WTC11 (cell line): ENCODE data around the gene CTIF. TPM values are rescaled to one million over a fixed set of nuclear protein-coding genes. Genes with fewer than 3 reads are reported as not detected.

ENCODE experiments used
- ATAC-seq: fragments of 200-7000 bp; cut with Tn5 transposase; 2 replicates; pipeline ENCODE4 v1.10.0; 2021; ENCODE audit warnings: mild to moderate bottlenecking, moderate library complexity
- CTCF ChIA-PET: fragments of 300-600 bp; sonication (Branson Sonifier 250); formaldehyde crosslinking; loops from one replicate; lab custom pipeline; 2021; ENCODE audit warnings: antibody characterized with exemption; lab: Charles Lee
- POLR2A ChIA-PET: fragments of 350-600 bp; sonication (Branson Sonifier 250); formaldehyde crosslinking; loops from one replicate; lab custom pipeline; 2021; ENCODE audit warnings: antibody characterized with exemption; lab: Charles Lee
- DNase-seq: peaks from one replicate; pipeline ENCODE4 v3.0.0; 2021; ENCODE audit warnings: low spot score
- H3K27ac Mint-ChIP-seq: 2 replicates; pipeline ENCODE4 v1.8.0; 2021; ENCODE audit warnings: mixed read lengths
- H3K27me3 Mint-ChIP-seq: 2 replicates; pipeline ENCODE4 v1.8.0; 2021; ENCODE audit warnings: low read depth, mild to moderate bottlenecking, moderate library complexity, mixed read lengths
- H3K36me3 Mint-ChIP-seq: 2 replicates; pipeline ENCODE4 v1.8.0; 2021; ENCODE audit warnings: mixed read lengths
- H3K4me1 Mint-ChIP-seq: 2 replicates; pipeline ENCODE4 v1.8.0; 2022; ENCODE audit warnings: mixed read lengths
- H3K4me3 Mint-ChIP-seq: 2 replicates; pipeline ENCODE4 v1.8.0; 2021; ENCODE audit warnings: mild to moderate bottlenecking, moderate library complexity, mixed read lengths
- H3K9me3 Mint-ChIP-seq: 2 replicates; pipeline ENCODE4 v1.8.0; 2021; ENCODE audit warnings: mixed read lengths
- CREM ChIP-seq: sonication (generic); formaldehyde crosslinking; IDR thresholded peaks from 2 replicates; pipeline ENCODE4 v1.8.1; 2022; ENCODE audit warnings: mild to moderate bottlenecking, missing genetic modification reagents, moderate library complexity
- EMX1 ChIP-seq: fragments of 250-450 bp; sonication (Bioruptor Pico); IDR thresholded peaks from 2 replicates; pipeline ENCODE4 v1.8.0; 2021; ENCODE audit warnings: mild to moderate bottlenecking
- ETV6 ChIP-seq: sonication (generic); formaldehyde crosslinking; IDR thresholded peaks from 2 replicates; pipeline ENCODE4 v1.8.1; 2022; ENCODE audit warnings: mild to moderate bottlenecking, missing genetic modification reagents
- GRHL2 ChIP-seq: fragments of 250-450 bp; sonication (Bioruptor Pico); IDR thresholded peaks from 2 replicates; pipeline ENCODE4 v1.8.0; 2022; ENCODE audit warnings: mild to moderate bottlenecking, moderate library complexity; ENCODE audit not compliant: insufficient replicate concordance, severe bottlenecking
- GTF2I ChIP-seq: fragments of 250-450 bp; sonication (Bioruptor Pico); conservative IDR thresholded peaks from 2 replicates; pipeline ENCODE4 v1.4.0; 2021; ENCODE audit warnings: mild to moderate bottlenecking
- JAZF1 ChIP-seq: fragments of 250-450 bp; sonication (Bioruptor Pico); IDR thresholded peaks from 2 replicates; pipeline ENCODE4 v1.9.0; 2021; ENCODE audit warnings: moderate library complexity, mild to moderate bottlenecking, inconsistent platforms
- RELA ChIP-seq: sonication (generic); formaldehyde crosslinking; IDR thresholded peaks from 2 replicates; pipeline ENCODE4 v1.8.1; 2022; ENCODE audit warnings: missing genetic modification reagents, mild to moderate bottlenecking, borderline replicate concordance
- RORB ChIP-seq: fragments of 250-450 bp; sonication (Bioruptor Pico); IDR thresholded peaks from 2 replicates; pipeline ENCODE4 v1.9.0; 2021; ENCODE audit warnings: mild to moderate bottlenecking
- ZNF219 ChIP-seq: sonication (generic); formaldehyde crosslinking; IDR thresholded peaks from 2 replicates; pipeline ENCODE4 v1.8.0; 2023; ENCODE audit warnings: missing genetic modification reagents, mild to moderate bottlenecking, borderline replicate concordance
- ZNF423 ChIP-seq: fragments of 250-450 bp; sonication (Bioruptor Pico); IDR thresholded peaks from 2 replicates; pipeline ENCODE4 v2.1.2; 2022; ENCODE audit warnings: mild to moderate bottlenecking, moderate library complexity
- total RNA-seq: library from RNA; stranded (reverse); gene quantifications from 3 replicates; pipeline ENCODE4 v1.2.3, GENCODE V29; 2021
- TF ChIP-seq, protein P1 (sequence below): sonication (generic); formaldehyde crosslinking; IDR thresholded peaks from 2 replicates; pipeline ENCODE4 v1.8.0; 2022; ENCODE audit warnings: mild to moderate bottlenecking, missing genetic modification reagents
- TF ChIP-seq, protein P2 (sequence below): sonication (generic); formaldehyde crosslinking; IDR thresholded peaks from 2 replicates; pipeline ENCODE4 v1.8.1; 2022; ENCODE audit warnings: low read depth, mild to moderate bottlenecking, moderate library complexity, missing genetic modification reagents, borderline replicate concordance
- TF ChIP-seq, protein P3 (sequence below): sonication (generic); formaldehyde crosslinking; IDR thresholded peaks from 2 replicates; pipeline ENCODE4 v1.8.1; 2023; ENCODE audit warnings: mild to moderate bottlenecking, missing genetic modification reagents, moderate library complexity
- TF ChIP-seq, protein P4 (sequence below): sonication (generic); formaldehyde crosslinking; IDR thresholded peaks from 2 replicates; pipeline ENCODE4 v1.8.0; 2022; ENCODE audit warnings: mild to moderate bottlenecking, missing genetic modification reagents
- TF ChIP-seq, protein P5 (sequence below): fragments of 250-450 bp; sonication (Bioruptor Pico); IDR thresholded peaks from 2 replicates; pipeline ENCODE4 v1.9.0; 2021; ENCODE audit warnings: mild to moderate bottlenecking, borderline replicate concordance
- TF ChIP-seq, protein P6 (sequence below): sonication (generic); formaldehyde crosslinking; IDR thresholded peaks from 2 replicates; pipeline ENCODE4 v1.8.1; 2022; ENCODE audit warnings: low read depth, missing genetic modification reagents, borderline replicate concordance
- TF ChIP-seq, protein P7 (sequence below): sonication (generic); formaldehyde crosslinking; IDR thresholded peaks from 2 replicates; pipeline ENCODE4 v1.8.1; 2023; ENCODE audit warnings: mild to moderate bottlenecking, missing genetic modification reagents

Gene CTIF
- total RNA-seq, 1 experiment from 2014 or later = 28.5 TPM

DNA sequence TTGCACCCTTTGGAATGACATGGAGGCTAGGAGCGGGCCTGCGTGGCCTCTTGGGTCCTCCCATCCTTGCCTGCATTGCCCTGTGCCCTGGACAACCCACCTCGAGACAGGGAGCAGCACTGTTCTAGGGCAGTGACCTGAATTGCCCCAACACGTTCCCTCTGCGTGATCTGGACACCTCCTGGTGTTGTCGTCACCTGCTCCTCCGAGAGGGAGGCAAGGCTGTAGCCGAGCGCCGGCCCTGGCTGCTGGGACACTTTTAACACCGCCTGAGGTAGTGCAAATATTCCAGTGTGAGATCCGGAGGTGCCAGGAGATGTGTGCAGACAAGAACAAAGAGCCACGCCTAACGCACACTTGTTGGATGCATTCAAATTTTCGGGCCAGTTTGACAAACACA is 280.4 kb downstream of the CTIF start (continued):
- TF ChIP-seq, protein P1, sequence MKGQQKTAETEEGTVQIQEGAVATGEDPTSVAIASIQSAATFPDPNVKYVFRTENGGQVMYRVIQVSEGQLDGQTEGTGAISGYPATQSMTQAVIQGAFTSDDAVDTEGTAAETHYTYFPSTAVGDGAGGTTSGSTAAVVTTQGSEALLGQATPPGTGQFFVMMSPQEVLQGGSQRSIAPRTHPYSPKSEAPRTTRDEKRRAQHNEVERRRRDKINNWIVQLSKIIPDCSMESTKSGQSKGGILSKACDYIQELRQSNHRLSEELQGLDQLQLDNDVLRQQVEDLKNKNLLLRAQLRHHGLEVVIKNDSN (CRISPR knock-in tag) = no peak
- TF ChIP-seq, all 79 proteins: peak for 0

DNA sequence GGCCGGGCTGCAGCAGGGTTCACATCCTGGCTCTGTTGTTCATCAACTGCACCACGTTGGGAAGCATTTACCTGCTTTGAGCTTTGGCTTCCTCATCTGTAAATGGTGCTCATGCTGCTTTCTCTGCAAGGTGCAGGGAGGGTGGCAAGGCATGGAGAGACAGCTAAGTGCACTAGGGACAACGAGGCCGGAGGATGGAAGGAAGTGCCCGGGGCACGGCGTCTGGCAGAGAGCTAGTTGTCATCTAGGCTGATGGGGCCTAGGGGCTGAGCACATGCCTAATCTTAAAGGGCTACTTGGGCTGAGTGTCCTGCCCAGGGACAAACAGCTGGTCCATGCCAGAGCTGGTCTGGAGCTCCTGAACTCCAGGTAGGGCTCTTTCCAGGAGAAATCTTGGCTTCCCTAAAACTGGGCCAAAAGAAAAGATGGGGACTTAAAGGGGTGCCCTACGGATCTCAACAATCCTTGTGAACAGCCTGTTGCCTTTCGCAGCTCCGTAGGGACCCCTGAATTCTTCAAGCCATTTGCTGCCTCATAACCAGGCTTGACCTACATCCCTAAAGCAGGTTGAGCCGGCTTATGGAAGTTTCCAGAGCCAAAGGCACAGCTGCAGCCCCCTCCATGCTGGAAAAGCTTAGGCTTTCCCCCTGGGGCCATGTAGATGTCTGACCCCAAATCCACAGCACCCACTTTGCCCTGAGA is 281.1 kb downstream of the CTIF start:
- DNase-seq (peak; percentile 3), ATAC-seq (no peak)
- POLR2A ChIA-PET = no interaction called here
- Mint-ChIP-seq H3K9me3 (peaks cover 10% of the 10 kb centered on the region), H3K27ac (no peak overlapping the region), H3K4me1 (0 out of 2 replicates have a peak, but pooled peaks cover 2% of the 10 kb centered on the region), H3K27me3 (no peaks in the 10 kb centered on the region; the same call in 1 of the 2 replicates), H3K36me3 (0 out of 2 replicates have a peak, but pooled peaks cover 8% of the 10 kb centered on the region), H3K4me3 (no peak overlapping the region)
- TF ChIP-seq ZNF219 (CRISPR knock-in tag) (no peak), CREM (no peak)
- CTCF ChIA-PET = interaction anchor here (1.1 to 1.2 kb wide), 2 partner anchors 77 to 359 kb away, joined by 3 to 4 read pairs; no protein-coding TSS in a partner anchor

DNA sequence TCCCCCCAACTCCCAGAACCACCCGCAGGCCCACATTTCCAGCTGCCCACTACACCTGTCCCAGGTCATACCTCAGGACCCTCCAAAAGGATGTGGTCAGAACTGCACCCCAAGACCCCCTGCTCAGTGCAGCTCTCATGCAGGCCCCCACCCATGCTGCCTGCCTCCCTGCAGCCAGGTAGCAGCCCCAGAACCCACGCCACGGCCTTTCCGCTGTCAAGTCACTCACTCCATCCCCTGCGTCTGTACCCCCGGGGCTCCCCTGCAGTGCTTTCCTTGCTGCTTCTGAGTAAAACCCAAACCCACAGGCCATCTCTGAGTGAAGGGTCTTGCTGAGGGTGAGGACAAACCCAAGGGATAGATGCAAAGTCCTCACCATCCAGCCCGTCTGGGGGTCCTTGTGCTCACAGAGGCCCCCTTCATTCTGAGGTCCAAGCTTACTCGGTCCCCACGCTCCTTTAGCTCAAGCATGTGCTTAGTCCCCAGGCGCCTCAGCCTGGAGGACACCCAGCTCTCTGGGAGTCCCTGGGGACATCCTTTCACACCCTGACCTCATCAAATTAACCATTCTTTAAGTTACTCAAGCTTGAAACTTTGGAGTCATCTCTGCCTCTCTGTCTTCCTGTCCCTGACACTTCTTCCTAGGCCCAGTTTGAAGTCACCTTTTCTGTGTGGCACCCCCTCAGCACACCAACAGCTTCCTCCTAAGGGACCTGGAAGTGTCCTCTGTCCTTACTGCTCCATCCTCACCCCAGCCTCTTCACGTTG is 281.8 kb downstream of the CTIF start:
- POLR2A ChIA-PET = no interaction called here
- Mint-ChIP-seq H3K27ac (no peak overlapping the region), H3K36me3 (0 out of 2 replicates have a peak, but pooled peaks cover 8% of the 10 kb centered on the region), H3K4me3 (no peak overlapping the region), H3K27me3 (no peaks in the 10 kb centered on the region; the same call in 1 of the 2 replicates), H3K4me1 (peaks cover 8% of the 10 kb centered on the region; the same call in 1 of the 2 replicates), H3K9me3 (peaks cover 10% of the 10 kb centered on the region)
- CTCF ChIA-PET = interaction anchor here (1.1 to 1.2 kb wide), 2 partner anchors 77 to 358 kb away, joined by 3 to 4 read pairs; no protein-coding TSS in a partner anchor
- DNase-seq (peak; percentile 5), ATAC-seq (no peak)
- no peak for TF ChIP-seq GRHL2 (CRISPR knock-in tag)
- TF ChIP-seq, protein P2, sequence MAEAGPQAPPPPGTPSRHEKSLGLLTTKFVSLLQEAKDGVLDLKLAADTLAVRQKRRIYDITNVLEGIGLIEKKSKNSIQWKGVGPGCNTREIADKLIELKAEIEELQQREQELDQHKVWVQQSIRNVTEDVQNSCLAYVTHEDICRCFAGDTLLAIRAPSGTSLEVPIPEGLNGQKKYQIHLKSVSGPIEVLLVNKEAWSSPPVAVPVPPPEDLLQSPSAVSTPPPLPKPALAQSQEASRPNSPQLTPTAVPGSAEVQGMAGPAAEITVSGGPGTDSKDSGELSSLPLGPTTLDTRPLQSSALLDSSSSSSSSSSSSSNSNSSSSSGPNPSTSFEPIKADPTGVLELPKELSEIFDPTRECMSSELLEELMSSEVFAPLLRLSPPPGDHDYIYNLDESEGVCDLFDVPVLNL (CRISPR knock-in tag) = no peak
- no peak for TF ChIP-seq ETV6 (CRISPR knock-in tag)
- TF ChIP-seq, protein P3, sequence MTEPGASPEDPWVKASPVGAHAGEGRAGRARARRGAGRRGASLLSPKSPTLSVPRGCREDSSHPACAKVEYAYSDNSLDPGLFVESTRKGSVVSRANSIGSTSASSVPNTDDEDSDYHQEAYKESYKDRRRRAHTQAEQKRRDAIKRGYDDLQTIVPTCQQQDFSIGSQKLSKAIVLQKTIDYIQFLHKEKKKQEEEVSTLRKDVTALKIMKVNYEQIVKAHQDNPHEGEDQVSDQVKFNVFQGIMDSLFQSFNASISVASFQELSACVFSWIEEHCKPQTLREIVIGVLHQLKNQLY (CRISPR knock-in tag) = no peak
- TF ChIP-seq, protein P4, sequence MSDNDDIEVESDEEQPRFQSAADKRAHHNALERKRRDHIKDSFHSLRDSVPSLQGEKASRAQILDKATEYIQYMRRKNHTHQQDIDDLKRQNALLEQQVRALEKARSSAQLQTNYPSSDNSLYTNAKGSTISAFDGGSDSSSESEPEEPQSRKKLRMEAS (CRISPR knock-in tag) = no peak
- no peak for TF ChIP-seq EMX1 (CRISPR knock-in tag)
- TF ChIP-seq, protein P5, sequence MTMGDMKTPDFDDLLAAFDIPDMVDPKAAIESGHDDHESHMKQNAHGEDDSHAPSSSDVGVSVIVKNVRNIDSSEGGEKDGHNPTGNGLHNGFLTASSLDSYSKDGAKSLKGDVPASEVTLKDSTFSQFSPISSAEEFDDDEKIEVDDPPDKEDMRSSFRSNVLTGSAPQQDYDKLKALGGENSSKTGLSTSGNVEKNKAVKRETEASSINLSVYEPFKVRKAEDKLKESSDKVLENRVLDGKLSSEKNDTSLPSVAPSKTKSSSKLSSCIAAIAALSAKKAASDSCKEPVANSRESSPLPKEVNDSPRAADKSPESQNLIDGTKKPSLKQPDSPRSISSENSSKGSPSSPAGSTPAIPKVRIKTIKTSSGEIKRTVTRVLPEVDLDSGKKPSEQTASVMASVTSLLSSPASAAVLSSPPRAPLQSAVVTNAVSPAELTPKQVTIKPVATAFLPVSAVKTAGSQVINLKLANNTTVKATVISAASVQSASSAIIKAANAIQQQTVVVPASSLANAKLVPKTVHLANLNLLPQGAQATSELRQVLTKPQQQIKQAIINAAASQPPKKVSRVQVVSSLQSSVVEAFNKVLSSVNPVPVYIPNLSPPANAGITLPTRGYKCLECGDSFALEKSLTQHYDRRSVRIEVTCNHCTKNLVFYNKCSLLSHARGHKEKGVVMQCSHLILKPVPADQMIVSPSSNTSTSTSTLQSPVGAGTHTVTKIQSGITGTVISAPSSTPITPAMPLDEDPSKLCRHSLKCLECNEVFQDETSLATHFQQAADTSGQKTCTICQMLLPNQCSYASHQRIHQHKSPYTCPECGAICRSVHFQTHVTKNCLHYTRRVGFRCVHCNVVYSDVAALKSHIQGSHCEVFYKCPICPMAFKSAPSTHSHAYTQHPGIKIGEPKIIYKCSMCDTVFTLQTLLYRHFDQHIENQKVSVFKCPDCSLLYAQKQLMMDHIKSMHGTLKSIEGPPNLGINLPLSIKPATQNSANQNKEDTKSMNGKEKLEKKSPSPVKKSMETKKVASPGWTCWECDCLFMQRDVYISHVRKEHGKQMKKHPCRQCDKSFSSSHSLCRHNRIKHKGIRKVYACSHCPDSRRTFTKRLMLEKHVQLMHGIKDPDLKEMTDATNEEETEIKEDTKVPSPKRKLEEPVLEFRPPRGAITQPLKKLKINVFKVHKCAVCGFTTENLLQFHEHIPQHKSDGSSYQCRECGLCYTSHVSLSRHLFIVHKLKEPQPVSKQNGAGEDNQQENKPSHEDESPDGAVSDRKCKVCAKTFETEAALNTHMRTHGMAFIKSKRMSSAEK (CRISPR knock-in tag) = no peak
- no peak for TF ChIP-seq RORB (CRISPR knock-in tag)
- TF ChIP-seq, protein P6, sequence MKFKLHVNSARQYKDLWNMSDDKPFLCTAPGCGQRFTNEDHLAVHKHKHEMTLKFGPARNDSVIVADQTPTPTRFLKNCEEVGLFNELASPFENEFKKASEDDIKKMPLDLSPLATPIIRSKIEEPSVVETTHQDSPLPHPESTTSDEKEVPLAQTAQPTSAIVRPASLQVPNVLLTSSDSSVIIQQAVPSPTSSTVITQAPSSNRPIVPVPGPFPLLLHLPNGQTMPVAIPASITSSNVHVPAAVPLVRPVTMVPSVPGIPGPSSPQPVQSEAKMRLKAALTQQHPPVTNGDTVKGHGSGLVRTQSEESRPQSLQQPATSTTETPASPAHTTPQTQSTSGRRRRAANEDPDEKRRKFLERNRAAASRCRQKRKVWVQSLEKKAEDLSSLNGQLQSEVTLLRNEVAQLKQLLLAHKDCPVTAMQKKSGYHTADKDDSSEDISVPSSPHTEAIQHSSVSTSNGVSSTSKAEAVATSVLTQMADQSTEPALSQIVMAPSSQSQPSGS (CRISPR knock-in tag) = no peak
- TF ChIP-seq, protein P1 (CRISPR knock-in tag) = no peak
- TF ChIP-seq GTF2I (CRISPR knock-in tag) = no peak
- TF ChIP-seq, protein P7, sequence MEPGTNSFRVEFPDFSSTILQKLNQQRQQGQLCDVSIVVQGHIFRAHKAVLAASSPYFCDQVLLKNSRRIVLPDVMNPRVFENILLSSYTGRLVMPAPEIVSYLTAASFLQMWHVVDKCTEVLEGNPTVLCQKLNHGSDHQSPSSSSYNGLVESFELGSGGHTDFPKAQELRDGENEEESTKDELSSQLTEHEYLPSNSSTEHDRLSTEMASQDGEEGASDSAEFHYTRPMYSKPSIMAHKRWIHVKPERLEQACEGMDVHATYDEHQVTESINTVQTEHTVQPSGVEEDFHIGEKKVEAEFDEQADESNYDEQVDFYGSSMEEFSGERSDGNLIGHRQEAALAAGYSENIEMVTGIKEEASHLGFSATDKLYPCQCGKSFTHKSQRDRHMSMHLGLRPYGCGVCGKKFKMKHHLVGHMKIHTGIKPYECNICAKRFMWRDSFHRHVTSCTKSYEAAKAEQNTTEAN (CRISPR knock-in tag) = no peak
- TF ChIP-seq RELA (CRISPR knock-in tag) = no peak
- no peak for TF ChIP-seq ZNF423
- TF ChIP-seq JAZF1 (CRISPR knock-in tag) = no peak
